PC-3 (cell line): ENCODE data around the gene TENM4.

Source experiments
- CTCF ChIP-seq: fragments of 300-600 bp; sonication (generic); conservative IDR thresholded peaks from 2 replicates; pipeline ENCODE4 v1.5.1; 2017; ENCODE audit warnings: antibody characterized with exemption, low read depth, mild to moderate bottlenecking, low read length
- EZH2 ChIP-seq: fragments of 300-600 bp; sonication (generic); IDR thresholded peaks from one replicate; pipeline ENCODE4 v1.6.1; 2017; ENCODE audit warnings: antibody characterized with exemption, mild to moderate bottlenecking, low read length; ENCODE audit not compliant: unreplicated experiment
- EZH2phosphoT487 ChIP-seq: fragments of 300-600 bp; sonication (generic); IDR thresholded peaks from 2 replicates; pipeline ENCODE4 v1.6.1; 2018; ENCODE audit warnings: mild to moderate bottlenecking, antibody characterized with exemption, low read length, borderline replicate concordance

DNA sequence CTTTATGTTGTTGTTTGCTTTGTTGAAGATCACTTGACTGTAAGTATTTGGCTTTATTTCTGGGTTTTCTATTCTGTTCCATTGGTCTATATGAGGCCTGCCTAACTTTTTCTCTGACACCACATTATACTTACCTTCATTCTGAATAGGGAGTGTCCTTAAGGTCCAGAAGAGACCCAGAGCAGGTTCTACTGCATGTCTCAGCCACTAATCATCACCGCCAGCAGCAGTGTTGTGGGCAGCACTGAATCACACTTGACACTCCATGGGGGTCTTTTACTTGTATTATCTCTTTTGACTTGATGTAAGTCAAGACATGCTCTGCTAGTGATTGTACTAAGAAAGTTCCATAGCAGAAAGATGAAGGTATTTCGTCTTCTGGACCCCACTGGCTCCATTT lies 274.9 kb downstream of the TENM4 start:
- TF ChIP-seq CTCF (no peak), EZH2phosphoT487 (no peak), EZH2 (no peak)
